SK-N-SH (cell line): ENCODE measurements around the gene CSPG4. TPM values are rescaled to one million over a fixed set of nuclear protein-coding genes. Genes with fewer than 3 reads are reported as not detected.

Source experiments
- CTCF ChIA-PET: fragments of 300-600, 350-600 bp; formaldehyde crosslinking; extraction: SDS; loops from one replicate; lab custom pipeline; 2021; lab: Yijun Ruan, JAX
- POLR2A ChIA-PET: fragments of 350-600 bp; sonication (Branson Sonifier 250); formaldehyde crosslinking; extraction: SDS; loops from one replicate; lab custom pipeline; 2020; ENCODE audit warnings: antibody characterized with exemption, inconsistent platforms; lab: Yijun Ruan, JAX
- DNase-seq: peaks from one replicate; pipeline ENCODE4 v3.0.0; 2012
- H2AFZ ChIP-seq: fragments of 200-600 bp; sonication (generic); 2 replicates; pipeline ENCODE4 v1.8.1; 2016; ENCODE audit warnings: antibody characterized with exemption, mild to moderate bottlenecking, low read depth
- H3F3A ChIP-seq: fragments of 200-600 bp; sonication (generic); replicated peaks from 2 replicates; pipeline ENCODE3; 2016; ENCODE audit warnings: antibody characterized with exemption, mild to moderate bottlenecking; ENCODE audit not compliant: insufficient read depth
- H3K27ac ChIP-seq, 2 experiments: fragments of 200-500 bp in 1 of 2; fragments of 200-600 bp in 1 of 2; sonication (Bioruptor generic) in 1 of 2; sonication (generic), shearing (Covaris generic) in 1 of 2; 2 replicates each; pipeline versions ENCODE4 v1.5.1 to v1.6.1; 2014 to 2016; ENCODE audit warnings: low read depth in 2 of 2, inconsistent platforms in 1 of 2, low read length in 1 of 2, mild to moderate bottlenecking in 1 of 2, mixed read lengths in 1 of 2
- H3K27me3 ChIP-seq: fragments of 200-600 bp; sonication (generic), shearing (Covaris generic); 2 replicates; pipeline ENCODE4 v1.6.1; 2016; ENCODE audit warnings: mixed run types; ENCODE audit not compliant: insufficient read depth
- H3K36me3 ChIP-seq, 2 experiments: fragments of 200-500 bp in 1 of 2; fragments of 200-600 bp in 1 of 2; sonication (Bioruptor generic) in 1 of 2; sonication (generic) in 1 of 2; replicated peaks in 1 of 2; 2 replicates each; pipeline versions ENCODE3 to v1.5.1; 2014 to 2016; ENCODE audit warnings: low read length in 1 of 2, mild to moderate bottlenecking in 1 of 2; ENCODE audit not compliant: insufficient read depth in 2 of 2, control insufficient read depth in 1 of 2
- H3K4me1 ChIP-seq, 2 experiments: fragments of 200-500 bp in 1 of 2; fragments of 200-600 bp in 1 of 2; sonication (Bioruptor generic) in 1 of 2; sonication (generic), shearing (Covaris generic) in 1 of 2; 2 replicates each; pipeline versions ENCODE4 v1.5.1 to v1.6.1; 2014 to 2016; ENCODE audit warnings: low read depth in 1 of 2, low read length in 1 of 2, mixed run types in 1 of 2; ENCODE audit not compliant: insufficient read depth in 2 of 2, control insufficient read depth in 1 of 2
- H3K4me2 ChIP-seq: fragments of 200-600 bp; sonication (generic), shearing (Covaris generic); 2 replicates; pipeline ENCODE4 v1.6.1; 2017; ENCODE audit warnings: mixed run types
- H3K4me3 ChIP-seq, 2 experiments: fragments of 200-500 bp in 1 of 2; fragments of 200-600 bp in 1 of 2; sonication (Bioruptor generic) in 1 of 2; sonication (generic), shearing (Covaris generic) in 1 of 2; 2 replicates each; pipeline versions ENCODE4 v1.5.1 to v1.8.1; 2014 to 2016; ENCODE audit warnings: low read depth in 2 of 2, inconsistent platforms in 1 of 2, low read length in 1 of 2, mild to moderate bottlenecking in 1 of 2, mixed read lengths in 1 of 2, moderate library complexity in 1 of 2
- H3K79me2 ChIP-seq: fragments of 200-600 bp; sonication (generic); 2 replicates; pipeline ENCODE4 v1.8.1; 2017; ENCODE audit warnings: mild to moderate bottlenecking; ENCODE audit not compliant: insufficient read depth
- H3K9ac ChIP-seq: fragments of 200-600 bp; sonication (generic); 2 replicates; pipeline ENCODE4 v1.6.1; 2017; ENCODE audit warnings: mixed run types
- H3K9me2 ChIP-seq: fragments of 200-600 bp; sonication (generic); 2 replicates; pipeline ENCODE4 v1.6.1; 2017; ENCODE audit warnings: mixed run types
- H3K9me3 ChIP-seq: fragments of 200-600 bp; sonication (generic); 2 replicates; pipeline ENCODE4 v1.6.1; 2017; ENCODE audit warnings: mixed run types, mild to moderate bottlenecking, moderate library complexity
- H4K20me1 ChIP-seq: fragments of 200-600 bp; sonication (generic); 2 replicates; pipeline ENCODE4 v1.6.1; 2017; ENCODE audit warnings: mild to moderate bottlenecking, mixed run types; ENCODE audit not compliant: insufficient read depth
- EP300 ChIP-seq, 2 experiments: IDR thresholded peaks; 2 replicates each; pipeline versions ENCODE4 v1.4.0 to v1.6.1; 2012; ENCODE audit warnings: borderline replicate concordance in 1 of 2, low read depth in 1 of 2, low read length in 1 of 2
- GATA2 ChIP-seq: sonication (generic); formaldehyde crosslinking; IDR thresholded peaks from 2 replicates; pipeline ENCODE4 v1.5.0; 2020; ENCODE audit warnings: mild to moderate bottlenecking, missing genetic modification reagents
- JUND ChIP-seq: IDR thresholded peaks from 2 replicates; pipeline ENCODE4 v1.4.0; 2012
- MAX ChIP-seq: IDR thresholded peaks from 2 replicates; pipeline ENCODE4 v1.4.0; 2012; ENCODE audit warnings: low read depth
- MXI1 ChIP-seq: IDR thresholded peaks from 2 replicates; pipeline ENCODE4 v1.6.1; 2012; ENCODE audit warnings: mild to moderate bottlenecking, low read depth, low read length, improper control_type of control experiment
- NFIC ChIP-seq: IDR thresholded peaks from 2 replicates; pipeline ENCODE4 v1.4.0; 2012; ENCODE audit warnings: borderline replicate concordance
- POLR2AphosphoS5 ChIP-seq: IDR thresholded peaks from 2 replicates; pipeline ENCODE4 v1.6.1; 2012; ENCODE audit warnings: low read depth, low read length
- RAD21 ChIP-seq: IDR thresholded peaks from 2 replicates; pipeline ENCODE4 v1.6.1; 2012; ENCODE audit warnings: mild to moderate bottlenecking, low read length
- RCOR1 ChIP-seq: fragments of 150-350 bp; IDR thresholded peaks from 2 replicates; pipeline ENCODE4 v1.6.1; 2017; ENCODE audit warnings: antibody characterized with exemption, low read length
- RXRA ChIP-seq: IDR thresholded peaks from 2 replicates; pipeline ENCODE4 v1.4.0; 2012; ENCODE audit warnings: low read depth, mild to moderate bottlenecking, borderline replicate concordance
- TAF1 ChIP-seq: IDR thresholded peaks from 2 replicates; pipeline ENCODE4 v1.6.1; 2012; ENCODE audit warnings: low read depth, mild to moderate bottlenecking, low read length, moderate library complexity, borderline replicate concordance
- WGBS: methylation state at CpG from one replicate; pipeline ENCODE4 v1.1.6; 2017; ENCODE audit warnings: low lambda C conversion rate; 5-methylcytosine and 5-hydroxymethylcytosine counted together
- polyA plus RNA-seq, 3 experiments: library from polyadenylated mRNA; depleted of rRNA; stranded (reverse); fragments of >200 nt; gene quantifications; 2 replicates each; pipeline ENCODE4 v1.2.3, GENCODE V29; 2012
- TF ChIP-seq, protein P1 (sequence below): IDR thresholded peaks from 2 replicates; pipeline ENCODE4 v1.4.0; 2012; ENCODE audit warnings: low read depth, borderline replicate concordance

CSPG4 gene
- polyA plus RNA-seq, 1 of the 3 experiments (the other 2 are of a cell fraction): 0.35 TPM

DNA sequence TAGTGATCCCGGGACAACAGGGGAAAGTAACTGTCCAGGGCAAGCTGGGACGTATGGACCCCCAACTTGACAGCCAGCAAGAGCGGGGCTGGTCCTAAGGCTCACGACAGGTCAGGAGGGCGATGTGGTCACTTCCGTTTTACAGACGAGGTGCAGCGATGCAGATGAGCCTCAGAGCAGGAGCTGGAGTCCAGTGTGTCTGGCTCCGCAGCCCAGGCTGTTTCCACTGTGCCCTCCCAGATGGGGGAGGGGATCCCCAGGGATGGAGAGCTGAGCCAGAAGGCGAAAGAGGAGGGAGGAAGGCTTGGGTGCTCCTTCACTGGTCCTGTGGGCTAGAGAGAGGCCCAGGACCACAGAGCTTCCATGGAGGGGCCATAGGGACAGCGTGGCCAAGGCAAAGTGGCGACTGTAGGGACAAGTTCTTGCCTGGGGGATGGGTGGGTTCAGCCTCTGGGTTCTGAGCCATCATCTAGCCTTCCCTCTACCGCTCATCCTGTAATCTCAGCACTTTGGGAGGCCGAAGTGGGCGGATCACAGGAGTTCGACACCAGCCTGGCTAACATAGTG is 59.2 kb downstream of the CSPG4 start:
- Histone ChIP-seq H3F3A (no peaks in the 10 kb centered on the region), H3K9ac (no peak overlapping the region), H3K27ac (no peak overlapping the region), H3K36me3 (peaks cover 8 to 10% of the 10 kb centered on the region in 2 experiments), H2AFZ (no peak overlapping the region), H3K9me3 (no peaks in the 10 kb centered on the region), H3K79me2 (peaks cover 85% of the 10 kb centered on the region), H4K20me1 (peaks cover 64% of the 10 kb centered on the region), H3K4me1 (peaks cover 9 to 46% of the 10 kb centered on the region in 2 experiments; a peak in 2 of 4 replicates), H3K4me3 (no peak overlapping the region)
- WGBS: 93% methylated on average over 16 of the region's 16 CpGs
- ChIA-PET POLR2A (no interaction called here), CTCF (interaction anchor here (1.7 kb wide), 1 partner anchor 15 kb away, joined by 3 read pairs; no protein-coding TSS in a partner anchor)
- TF ChIP-seq TAF1 (no peak), NFIC (no peak), JUND (no peak), GATA2 (no peak), MXI1 (no peak), POLR2AphosphoS5 (no peak), MAX (no peak)
- TF ChIP-seq, all 33 proteins: peak for 0
- peak overlapping the region; percentile 99 for H3K4me2 ChIP-seq
- no peaks in the 10 kb centered on the region for H3K27me3 ChIP-seq
- DNase-seq: no peak
- no peaks in the 10 kb centered on the region for H3K9me2 ChIP-seq

DNA sequence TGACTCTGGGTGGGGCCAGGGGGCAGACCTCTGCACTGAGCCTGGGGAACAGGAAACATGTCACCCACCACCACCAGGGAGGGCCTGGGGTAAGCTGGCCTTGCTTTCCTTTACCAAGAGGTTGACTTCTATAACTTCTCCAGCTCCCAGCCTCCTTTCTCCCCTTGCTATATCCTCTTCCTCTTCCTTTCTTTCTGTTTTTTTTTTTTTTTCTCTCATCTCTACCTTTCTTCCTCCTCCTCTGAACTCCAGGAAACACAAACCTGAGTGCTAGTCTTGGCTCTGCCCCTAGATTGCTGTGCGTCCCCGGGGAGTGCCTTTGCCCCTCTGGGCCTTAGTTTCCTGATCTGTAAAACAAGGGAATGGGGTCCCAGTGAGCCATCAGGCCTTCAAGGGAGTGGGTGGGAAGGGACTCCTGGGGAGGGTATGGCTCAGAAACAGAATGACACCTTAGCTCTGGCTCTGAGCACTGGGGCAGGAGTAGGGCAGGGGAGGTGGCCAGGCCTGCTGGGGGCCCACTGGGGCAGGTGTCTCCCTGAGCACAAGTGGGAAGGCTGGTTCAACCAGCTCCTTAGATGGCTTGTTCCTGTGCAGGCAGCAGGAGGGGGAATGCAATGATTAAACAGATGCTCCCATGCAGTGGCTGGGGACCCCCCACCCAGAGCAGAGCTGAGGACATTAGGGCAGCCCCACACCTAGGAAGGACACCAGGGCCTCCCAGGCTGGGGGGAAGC is 60.7 kb downstream of the CSPG4 start:
- Histone ChIP-seq H3K36me3 (peaks cover 4 to 10% of the 10 kb centered on the region in 2 experiments), H3F3A (no peaks in the 10 kb centered on the region), H3K4me3 (peak overlapping the region in 1 of 2 experiments; percentile 98; a peak in 2 of 4 replicates), H3K9me2 (no peaks in the 10 kb centered on the region), H3K27ac (peak overlapping the region in 1 of 2 experiments; percentile 24; a peak in 1 of 4 replicates), H3K4me1 (peaks cover 9 to 46% of the 10 kb centered on the region in 2 experiments; a peak in 2 of 4 replicates), H4K20me1 (peaks cover 64% of the 10 kb centered on the region), H3K27me3 (no peaks in the 10 kb centered on the region), H3K79me2 (peaks cover 94% of the 10 kb centered on the region), H3K4me2 (peak overlapping the region; percentile 99), H2AFZ (no peak overlapping the region), H3K9me3 (no peaks in the 10 kb centered on the region), H3K9ac (peak overlapping the region; percentile 39)
- no peak for DNase-seq
- 95% methylated on average over 2 of the region's 2 CpGs for WGBS
- POLR2A ChIA-PET: no interaction called here
- TF ChIP-seq RCOR1 (no peak), MXI1 (no peak), MAX (no peak), RXRA (no peak), RAD21 (no peak), EP300 (IDR thresholded peaks at IDR 0.05; ENCODE audit: borderline replicate concordance in 1 of 2, low read depth in 1 of 2, low read length in 1 of 2) (no peak)
- TF ChIP-seq, protein P1, sequence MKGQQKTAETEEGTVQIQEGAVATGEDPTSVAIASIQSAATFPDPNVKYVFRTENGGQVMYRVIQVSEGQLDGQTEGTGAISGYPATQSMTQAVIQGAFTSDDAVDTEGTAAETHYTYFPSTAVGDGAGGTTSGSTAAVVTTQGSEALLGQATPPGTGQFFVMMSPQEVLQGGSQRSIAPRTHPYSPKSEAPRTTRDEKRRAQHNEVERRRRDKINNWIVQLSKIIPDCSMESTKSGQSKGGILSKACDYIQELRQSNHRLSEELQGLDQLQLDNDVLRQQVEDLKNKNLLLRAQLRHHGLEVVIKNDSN: no peak
- CTCF ChIA-PET: interaction anchor here (1.2 to 1.4 kb wide), 2 partner anchors 11 to 81 kb away, joined by 3 to 4 read pairs; no protein-coding TSS in a partner anchor
